ENCODE measurements around the gene HABP4.

- TF ChIP-seq POLR2A (IDR thresholded peaks at IDR 0.05; ENCODE audit: low read depth, low read length) (no peak), POLR2AphosphoS5 (IDR thresholded peaks at IDR 0.05; ENCODE audit: low read depth, low read length) (no peak), TAF1 (IDR thresholded peaks at IDR 0.05; ENCODE audit: low read depth, low read length) (no peak), POU2F2 (IDR thresholded peaks at IDR 0.05; ENCODE audit: low read depth, low read length) (no peak), PAX5 (IDR thresholded peaks at IDR 0.05; ENCODE audit: insufficient read depth, low read length, severe bottlenecking) (no peak)
Observed at GRCh38 chr9:96449523-96449844, 485 bp upstream of the HABP4 start.
